Activated T-cell treated with anti-CD3 and anti-CD28 coated beads, Interleukin-2, amount 50 U/mL, for 48 hours (primary cell): ENCODE measurements around the gene GLDC.

ENCODE experiments used
- DNase-seq, 2 experiments: peaks; one replicate each; pipeline ENCODE4 v3.0.0-alpha.2; 2020

GLDC gene

GRCh38 chr9:6489099-6489498, 156.4 kb downstream of the GLDC start:
- DNase-seq, result no peak

GRCh38 chr9:6488395-6488794, 157.1 kb downstream of the GLDC start:
- DNase-seq, result no peak

DNA sequence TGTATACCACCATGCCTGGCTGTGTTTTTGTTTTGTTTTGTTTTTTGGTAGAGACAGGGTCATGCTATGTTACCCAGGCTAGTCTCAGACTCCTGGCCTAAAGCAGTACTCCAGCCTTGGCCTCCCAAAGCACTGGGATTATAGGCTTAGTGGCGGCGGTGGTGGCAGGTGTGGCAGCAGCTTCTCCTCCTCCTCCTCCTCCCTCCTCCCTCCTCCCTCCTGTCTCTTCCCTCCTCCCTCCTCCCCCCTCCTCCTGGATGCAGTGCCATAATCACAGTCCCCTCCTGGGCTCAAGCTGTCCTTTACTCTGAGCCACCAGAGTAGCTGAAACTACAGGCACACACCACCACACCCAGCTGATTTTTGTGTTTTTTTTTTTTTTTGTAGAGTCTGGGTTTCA, 161.3 kb downstream of the GLDC start:
- DNase-seq, result no peak
